ENCODE data around the gene CA10.

Gene CA10

DNA sequence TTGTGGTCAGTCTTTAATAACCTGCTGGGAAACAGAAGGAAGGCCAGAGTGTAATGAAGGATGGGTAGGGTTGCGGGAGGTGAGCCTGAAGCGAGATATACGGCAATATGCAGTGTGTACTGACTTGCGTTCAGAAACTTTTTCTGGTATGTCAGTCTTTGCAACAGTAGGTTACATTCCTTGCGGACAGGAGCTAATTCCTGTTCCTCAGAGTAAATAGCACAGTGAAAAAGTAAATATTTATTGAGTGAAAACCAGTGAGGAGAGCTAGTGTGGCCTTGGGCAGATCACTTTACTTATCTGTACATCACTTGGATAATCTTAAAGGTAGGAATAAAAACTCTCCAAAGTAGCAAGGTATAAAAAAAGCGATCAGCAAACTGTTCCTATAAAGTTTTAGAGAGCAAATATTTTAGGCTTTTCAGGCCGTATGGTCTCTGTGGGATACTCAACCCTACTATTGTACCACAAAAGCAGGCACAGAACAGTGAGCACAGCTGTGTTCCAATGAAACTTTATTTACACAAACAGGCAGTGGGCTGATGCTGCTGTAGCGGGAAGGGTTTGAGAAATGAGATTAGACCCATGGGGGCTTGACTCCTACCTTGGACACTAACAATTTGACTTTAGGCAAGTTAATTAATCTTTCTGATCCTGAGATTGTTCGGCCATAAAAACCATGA is 550.1 kb downstream of the CA10 start:
- no peak for DNase-seq (ENCODE audit: low read depth in 2 of 2)

DNA sequence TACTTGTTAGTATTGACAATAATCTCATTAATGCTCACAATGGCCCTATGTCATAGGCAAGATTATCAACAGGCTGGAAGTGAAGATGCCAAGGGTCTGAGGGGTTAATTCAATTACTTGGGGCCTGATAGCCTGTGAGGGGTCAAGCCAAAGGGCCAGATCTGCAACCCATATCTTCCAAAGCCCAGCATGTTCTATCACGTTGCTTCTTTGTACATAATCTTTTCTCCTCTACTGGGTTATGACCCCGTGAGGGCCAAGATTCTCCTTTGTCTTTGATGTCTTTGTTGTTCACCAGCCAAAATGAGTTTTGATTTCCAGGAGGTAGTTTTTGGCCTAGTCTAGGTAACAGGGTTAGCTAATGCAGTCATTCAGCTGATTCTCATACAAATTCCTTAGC is 551.0 kb downstream of the CA10 start:
- no peak for DNase-seq (ENCODE audit: low read depth in 2 of 2)

DNA sequence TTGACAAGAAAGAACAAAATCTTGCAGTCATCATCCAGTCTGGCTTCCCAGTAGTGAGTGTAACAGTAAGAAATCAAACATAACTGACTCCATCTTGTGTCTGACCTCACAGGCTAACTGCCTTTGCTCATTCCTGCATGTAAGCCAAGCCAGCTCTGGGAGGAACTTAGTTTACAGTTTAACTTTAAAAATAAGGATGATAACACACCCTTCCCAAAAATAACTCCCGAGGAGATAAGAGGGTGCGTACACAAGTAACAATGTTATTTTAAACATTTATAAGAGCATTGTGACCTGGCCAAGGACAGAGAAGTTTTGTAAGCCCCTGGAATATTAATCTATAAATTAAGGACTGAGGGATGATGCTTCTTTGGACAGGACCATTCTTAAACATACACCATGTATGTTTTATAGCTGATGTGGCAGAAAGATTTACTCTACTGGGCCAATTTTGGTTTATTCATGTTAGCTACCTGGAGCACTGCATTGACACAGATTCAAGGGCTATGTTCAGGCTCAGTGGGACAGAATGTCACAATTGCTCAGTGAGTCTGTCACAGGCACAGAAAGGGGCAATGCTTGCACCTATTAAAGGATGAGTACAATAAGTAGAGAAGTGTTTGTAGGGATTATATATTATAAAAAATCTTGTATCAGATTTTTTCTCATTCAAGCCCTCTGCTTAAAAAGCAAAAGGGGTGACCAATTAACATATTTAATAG is 554.1 kb downstream of the CA10 start:
- DNase-seq (ENCODE audit: low read depth in 2 of 2): no peak

DNA sequence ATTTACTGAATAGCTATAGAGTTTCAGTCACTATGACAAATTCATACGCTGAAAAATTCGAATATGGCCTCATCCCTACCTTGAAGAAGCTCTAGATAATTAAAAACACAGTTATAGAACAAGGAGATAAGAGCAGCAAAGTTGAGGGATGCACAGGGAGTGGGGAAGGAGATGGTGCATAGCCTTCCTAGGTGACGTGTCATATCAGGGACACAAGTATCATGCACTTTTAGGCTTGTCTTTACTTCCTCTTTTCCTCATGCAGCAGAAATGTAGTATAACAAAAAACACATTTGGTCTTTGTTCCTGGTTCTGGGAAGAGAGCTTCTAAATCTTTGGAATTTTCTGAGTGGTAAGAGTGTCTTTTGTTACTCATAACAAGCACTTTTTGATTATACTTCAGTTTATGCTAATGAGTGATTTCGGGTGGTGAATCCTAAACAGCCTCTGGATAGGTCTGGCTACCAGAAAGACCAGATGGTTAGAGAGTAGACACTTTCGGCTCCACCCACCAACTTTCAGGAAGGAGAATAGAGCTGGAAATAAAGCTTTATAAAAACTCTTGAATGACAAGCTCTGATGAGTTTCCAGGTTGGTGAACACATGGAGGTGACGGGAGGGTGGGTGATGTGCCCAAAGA is 556.8 kb downstream of the CA10 start:
- no peak for DNase-seq (ENCODE audit: low read depth in 2 of 2)

DNA sequence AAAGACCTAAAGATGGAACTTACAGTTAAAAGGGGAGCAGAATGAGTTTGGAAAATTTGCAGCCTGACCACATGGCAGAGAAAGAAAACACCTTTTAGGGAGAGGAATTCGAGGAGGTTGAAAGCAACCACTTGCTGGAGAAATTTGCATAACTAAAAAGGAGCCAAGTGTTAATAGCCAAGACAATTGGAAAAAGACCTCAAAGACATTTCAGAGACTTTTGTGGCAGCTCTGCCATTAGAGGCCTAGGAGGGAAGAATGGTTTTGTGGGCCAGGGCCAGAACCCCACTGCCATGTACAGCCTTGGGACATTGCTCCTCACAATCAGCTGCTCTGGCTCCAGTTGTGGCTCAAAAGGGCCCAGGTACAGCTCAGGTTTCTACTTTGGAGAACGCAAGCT is 559.7 kb downstream of the CA10 start:
- DNase-seq (ENCODE audit: low read depth in 2 of 2): no peak

DNA sequence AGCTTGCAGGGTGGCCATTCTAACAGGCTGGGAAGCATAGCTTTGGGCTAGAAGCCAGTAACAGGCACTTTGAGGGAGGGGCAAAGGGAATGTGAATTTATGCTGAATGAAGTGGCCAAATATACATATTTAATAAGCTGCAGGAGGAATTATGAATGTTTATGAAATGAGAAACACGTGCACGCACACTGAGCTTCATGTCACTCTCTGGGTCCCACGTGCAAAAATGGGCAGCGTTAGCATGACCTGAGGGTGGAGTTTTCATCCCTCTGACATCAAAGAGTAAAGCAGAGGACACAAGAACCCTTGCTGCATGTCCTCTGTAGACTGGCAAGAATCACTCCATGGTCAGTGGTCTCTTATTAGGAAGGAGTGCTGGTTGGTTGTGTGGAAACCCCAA is 561.2 kb downstream of the CA10 start:
- DNase-seq (ENCODE audit: low read depth in 2 of 2): no peak

DNA sequence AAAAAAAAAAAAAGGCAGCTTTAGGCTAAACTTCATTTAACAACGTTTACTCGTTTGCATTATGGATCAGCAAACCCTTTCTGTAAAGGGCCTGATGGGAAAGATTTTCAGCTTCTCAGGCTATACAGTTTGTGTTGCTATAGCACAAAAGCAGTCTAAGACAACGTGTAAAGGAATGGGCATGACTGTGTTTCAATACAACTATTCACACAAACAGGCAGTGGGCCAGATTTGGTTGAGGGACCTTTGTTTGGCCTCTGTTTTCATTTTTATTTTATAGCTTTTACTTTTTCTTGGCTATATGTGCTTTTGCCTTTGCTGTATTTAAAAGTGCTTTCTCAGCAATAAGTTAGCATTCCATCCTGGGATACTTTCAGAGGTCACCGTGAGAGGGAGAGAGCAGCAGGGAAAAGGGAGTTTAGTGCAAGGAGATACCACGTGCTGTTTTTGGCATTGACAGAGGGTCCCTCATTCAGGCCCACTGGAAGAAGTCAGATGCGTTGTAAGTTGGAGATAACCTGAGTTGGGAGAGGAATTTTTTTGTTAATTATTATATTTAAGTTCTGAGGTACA is 562.6 kb downstream of the CA10 start:
- DNase-seq (ENCODE audit: low read depth in 2 of 2): no peak

DNA sequence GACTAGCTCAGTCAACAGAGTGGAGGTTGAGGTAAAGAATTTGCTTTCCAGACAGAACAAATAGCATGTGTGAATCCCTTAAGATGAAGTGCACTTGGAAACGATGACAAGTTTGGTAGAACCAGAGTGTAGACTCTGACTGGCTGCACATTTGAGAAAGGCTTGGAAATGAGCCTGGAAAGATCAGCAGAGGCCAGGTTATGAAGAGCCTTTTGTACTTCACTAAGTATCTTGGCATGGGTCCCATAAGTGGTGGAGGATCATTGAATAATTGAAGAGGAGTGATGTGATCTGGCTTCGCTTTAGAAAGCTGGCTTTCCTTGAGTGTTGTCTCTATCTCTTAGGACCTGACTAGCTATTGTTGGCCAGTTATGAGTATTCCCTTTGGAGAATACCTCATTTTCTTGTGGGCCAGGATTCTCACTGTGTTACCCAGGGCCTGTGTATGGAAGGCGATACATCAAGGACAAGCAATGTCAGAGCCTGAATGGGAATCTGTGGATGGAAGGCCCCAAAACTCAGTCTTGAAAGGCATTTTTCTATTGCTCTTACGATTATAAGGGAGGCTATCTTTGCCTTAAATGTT is 568.4 kb downstream of the CA10 start:
- no peak for DNase-seq (ENCODE audit: low read depth in 2 of 2)

DNA sequence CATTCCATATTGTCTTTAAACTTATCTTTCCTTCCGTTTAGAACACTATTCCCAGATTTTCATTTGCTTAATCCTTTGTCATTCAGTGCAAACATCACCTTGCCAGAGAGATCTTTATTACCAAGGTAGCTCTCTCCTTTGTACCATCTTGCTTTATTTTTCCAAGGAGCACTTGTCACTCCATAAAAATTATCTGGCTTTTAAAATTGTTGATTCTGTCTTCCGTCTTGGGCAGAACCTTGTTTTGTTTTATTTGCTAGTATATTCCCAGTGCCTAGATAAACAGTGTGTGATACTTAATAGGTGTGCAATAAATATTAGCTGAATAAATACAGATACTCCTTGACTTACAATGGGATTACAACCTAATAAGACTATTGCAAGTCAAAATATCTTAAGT is 570.5 kb downstream of the CA10 start:
- no peak for DNase-seq (ENCODE audit: low read depth in 2 of 2)

DNA sequence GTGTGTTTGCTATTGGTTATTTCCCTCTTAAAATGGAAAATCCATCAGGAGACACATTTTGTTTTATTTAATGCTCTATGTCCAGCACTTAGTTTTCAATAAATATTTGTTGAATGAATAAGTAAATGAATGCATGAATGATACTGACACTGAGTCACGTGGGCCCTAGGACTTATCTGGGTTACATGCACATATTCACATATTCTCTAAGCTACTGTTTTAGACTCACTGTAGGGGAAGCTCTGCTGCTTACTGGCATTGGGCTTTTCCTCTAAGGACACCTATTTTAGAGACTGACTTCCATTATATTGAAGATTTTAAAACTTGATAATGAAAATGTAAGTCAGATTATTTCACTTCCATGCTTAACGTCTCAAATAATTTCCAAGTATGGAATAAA is 571.0 kb downstream of the CA10 start:
- no peak for DNase-seq (ENCODE audit: low read depth in 2 of 2)

DNA sequence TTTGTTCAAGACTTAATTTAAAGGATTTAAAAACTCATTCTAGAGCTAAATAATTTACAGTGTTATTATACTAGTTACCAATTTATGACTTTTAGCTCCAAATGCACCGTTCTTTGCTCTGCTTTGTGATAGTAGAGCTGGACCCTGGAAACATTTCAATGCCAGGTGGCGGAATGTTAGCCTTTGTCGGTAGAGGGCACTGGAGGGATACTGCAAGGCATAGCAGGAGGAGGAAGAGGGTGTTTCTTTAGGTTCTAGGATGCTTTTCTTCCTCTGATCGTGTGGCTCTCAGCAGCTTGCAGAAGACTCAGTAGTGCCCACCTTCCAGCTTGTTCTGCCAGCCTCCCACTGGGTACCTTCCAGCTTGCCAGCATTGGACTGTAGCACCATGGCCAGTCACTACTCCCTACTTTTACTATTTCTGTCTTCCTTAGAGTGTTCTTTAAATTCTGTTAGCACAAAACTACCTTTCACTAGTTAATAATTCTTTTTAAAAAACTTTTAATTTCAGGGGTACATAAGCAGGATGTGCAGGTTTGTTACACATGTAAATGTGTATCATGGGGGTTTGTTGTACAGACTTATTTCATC is 572.9 kb downstream of the CA10 start:
- DNase-seq (ENCODE audit: low read depth in 2 of 2): no peak

DNA sequence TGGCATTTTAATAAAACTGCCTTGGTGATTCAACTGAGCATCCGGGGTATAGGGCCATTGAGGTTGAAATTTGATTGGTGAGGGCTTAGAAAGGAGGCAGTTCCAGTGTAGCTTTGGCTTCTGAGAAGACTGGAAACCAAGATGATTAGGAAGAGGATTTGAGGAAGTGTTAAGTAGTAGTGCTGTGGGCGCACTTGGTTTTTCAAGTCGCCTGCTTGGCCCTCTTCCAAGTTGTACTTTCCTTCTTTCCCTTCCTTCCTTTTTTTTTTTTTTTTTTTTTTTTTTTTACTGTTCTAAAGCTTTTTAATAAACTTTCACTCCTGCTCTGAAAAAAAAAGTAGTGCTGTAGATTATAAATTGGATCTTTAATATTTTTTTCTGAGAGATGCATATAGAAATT is 577.6 kb downstream of the CA10 start:
- DNase-seq (ENCODE audit: low read depth in 2 of 2): no peak
